Measurements from ENCODE around the gene FGGY. TPM values are rescaled to one million over a fixed set of nuclear protein-coding genes. Genes with fewer than 3 reads are reported as not detected.

FGGY gene
- total and polyA plus RNA-seq, 2 donors (not counting 1 experiment from before 2014, with no cell fraction given) = 6.1 to 38.5 TPM

DNA sequence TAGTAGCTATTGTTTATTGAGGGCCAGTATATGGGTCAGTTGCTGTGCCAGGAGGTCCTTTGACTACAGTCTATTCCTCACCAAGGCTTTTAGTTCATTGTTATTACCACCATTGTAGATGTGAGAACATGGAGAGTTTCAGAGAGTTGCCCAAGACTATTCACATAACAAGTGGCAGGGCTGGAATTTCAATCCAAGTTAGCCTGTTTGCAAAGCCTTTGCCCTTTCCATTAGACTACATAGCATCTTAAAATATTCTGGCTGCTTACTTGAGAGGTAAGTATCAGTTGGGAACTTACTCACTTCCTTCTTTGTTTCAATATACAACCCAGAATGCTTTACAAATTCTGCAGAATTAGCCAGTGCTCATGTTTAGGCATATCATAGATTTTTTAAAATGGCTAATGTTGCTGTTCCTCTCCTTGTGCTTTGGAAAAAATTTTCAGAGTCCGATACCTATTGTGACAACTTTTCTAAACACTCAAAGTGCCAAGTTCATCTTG is 141.2 kb downstream of the FGGY start:
- no peaks in the 10 kb centered on the region for H3K27me3 Mint-ChIP-seq
- Histone ChIP-seq H3K27me3 (replicated peaks in 1 of 4; ENCODE audit: control extremely low read depth in 1 of 4, control insufficient read depth in 3 of 4, insufficient read depth in 4 of 4, low read length in 3 of 4) (no peaks in the 10 kb centered on the region), H3K36me3 (replicated peaks in 1 of 2; ENCODE audit: control extremely low read depth in 1 of 2, control insufficient read depth in 1 of 2, extremely low read depth in 1 of 2, insufficient read depth in 2 of 2, low read length in 1 of 2) (no peaks in the 10 kb centered on the region), H3K9me3 (ENCODE audit: control extremely low read depth in 1 of 3, control insufficient read depth in 2 of 3, insufficient read depth in 1 of 3, low read length in 2 of 3) (no peaks in the 10 kb centered on the region), H3K4me3 (ENCODE audit: control extremely low read depth in 1 of 5, extremely low read depth in 1 of 5, insufficient read depth in 1 of 5, low read depth in 2 of 5, low read length in 4 of 5) (no peak overlapping the region), H4K20me1 (ENCODE audit: control insufficient read depth, insufficient read depth, low read length, poor library complexity, severe bottlenecking) (no peaks in the 10 kb centered on the region), H3K79me2 (ENCODE audit: control insufficient read depth, insufficient read depth, low read length) (no peaks in the 10 kb centered on the region), H3K4me1 (ENCODE audit: control insufficient read depth in 2 of 2, insufficient read depth in 2 of 2, low read length in 2 of 2) (no peaks in the 10 kb centered on the region), H3K27ac (ENCODE audit: low read length in 2 of 2) (no peak overlapping the region), H2AFZ (ENCODE audit: insufficient read depth, low read depth, low read length, poor library complexity, severe bottlenecking) (no peak overlapping the region), H3K9ac (ENCODE audit: low read length) (no peak overlapping the region), H3K4me2 (replicated peaks; ENCODE audit: low read depth, low read length, poor library complexity, severe bottlenecking) (no peak overlapping the region)
- no peak overlapping the region for H3K4me3 Mint-ChIP-seq
- no peaks in the 10 kb centered on the region for H3K9me3 Mint-ChIP-seq (ENCODE audit: insufficient read depth)
- ChIA-PET POLR2A (no interaction called here), CTCF (no interaction called here)
- H3K27ac Mint-ChIP-seq = no peak overlapping the region
- ATAC-seq (ENCODE audit: low read depth) (no peak), DNase-seq (no peak)
- no peaks in the 10 kb centered on the region for H3K4me1 Mint-ChIP-seq
- no CpG with 5 or more reads among the region's 1 CpG for WGBS (ENCODE audit: insufficient coverage)
- TF ChIP-seq, protein P1, sequence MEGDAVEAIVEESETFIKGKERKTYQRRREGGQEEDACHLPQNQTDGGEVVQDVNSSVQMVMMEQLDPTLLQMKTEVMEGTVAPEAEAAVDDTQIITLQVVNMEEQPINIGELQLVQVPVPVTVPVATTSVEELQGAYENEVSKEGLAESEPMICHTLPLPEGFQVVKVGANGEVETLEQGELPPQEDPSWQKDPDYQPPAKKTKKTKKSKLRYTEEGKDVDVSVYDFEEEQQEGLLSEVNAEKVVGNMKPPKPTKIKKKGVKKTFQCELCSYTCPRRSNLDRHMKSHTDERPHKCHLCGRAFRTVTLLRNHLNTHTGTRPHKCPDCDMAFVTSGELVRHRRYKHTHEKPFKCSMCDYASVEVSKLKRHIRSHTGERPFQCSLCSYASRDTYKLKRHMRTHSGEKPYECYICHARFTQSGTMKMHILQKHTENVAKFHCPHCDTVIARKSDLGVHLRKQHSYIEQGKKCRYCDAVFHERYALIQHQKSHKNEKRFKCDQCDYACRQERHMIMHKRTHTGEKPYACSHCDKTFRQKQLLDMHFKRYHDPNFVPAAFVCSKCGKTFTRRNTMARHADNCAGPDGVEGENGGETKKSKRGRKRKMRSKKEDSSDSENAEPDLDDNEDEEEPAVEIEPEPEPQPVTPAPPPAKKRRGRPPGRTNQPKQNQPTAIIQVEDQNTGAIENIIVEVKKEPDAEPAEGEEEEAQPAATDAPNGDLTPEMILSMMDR (IDR thresholded peaks at IDR 0.05) = no peak
- no peak for TF ChIP-seq EZH2 (IDR thresholded peaks at IDR 0.05; ENCODE audit: borderline replicate concordance, insufficient read depth, low read depth, low read length, poor library complexity, severe bottlenecking)
- intact Hi-C loops (cut with micrococcal nuclease) = no loop called here

- TF ChIP-seq, protein P1 (IDR thresholded peaks at IDR 0.05) = no peak
- TF ChIP-seq EZH2 (IDR thresholded peaks at IDR 0.05; ENCODE audit: borderline replicate concordance, insufficient read depth, low read depth, low read length, poor library complexity, severe bottlenecking) = no peak
- no peaks in the 10 kb centered on the region for H3K9me3 ChIP-seq (ENCODE audit: control extremely low read depth in 1 of 3, control insufficient read depth in 2 of 3, insufficient read depth in 1 of 3, low read length in 2 of 3)
- H3K27me3 Mint-ChIP-seq = no peaks in the 10 kb centered on the region
- H4K20me1 ChIP-seq (ENCODE audit: control insufficient read depth, insufficient read depth, low read length, poor library complexity, severe bottlenecking) = no peaks in the 10 kb centered on the region
- no peak for DNase-seq
- no peak overlapping the region for H3K27ac Mint-ChIP-seq
- H3K36me3 ChIP-seq (replicated peaks in 1 of 2; ENCODE audit: control extremely low read depth in 1 of 2, control insufficient read depth in 1 of 2, extremely low read depth in 1 of 2, insufficient read depth in 2 of 2, low read length in 1 of 2) = no peaks in the 10 kb centered on the region
- no peak overlapping the region for H3K27ac ChIP-seq (ENCODE audit: low read length in 2 of 2)
- ATAC-seq (ENCODE audit: low read depth) = no peak
- no peak overlapping the region for H3K9ac ChIP-seq (ENCODE audit: low read length)
- POLR2A ChIA-PET = interaction anchor here (0.5 kb wide), 1 partner anchor 49 kb away, joined by 3 read pairs; no protein-coding TSS in a partner anchor
- 100% methylated on average over 2 of the region's 4 CpGs for WGBS (ENCODE audit: insufficient coverage)
- H3K79me2 ChIP-seq (ENCODE audit: control insufficient read depth, insufficient read depth, low read length) = no peaks in the 10 kb centered on the region
- no peaks in the 10 kb centered on the region for H3K27me3 ChIP-seq (replicated peaks in 1 of 4; ENCODE audit: control extremely low read depth in 1 of 4, control insufficient read depth in 3 of 4, insufficient read depth in 4 of 4, low read length in 3 of 4)
- no peaks in the 10 kb centered on the region for H3K4me1 Mint-ChIP-seq
- H3K4me1 ChIP-seq (ENCODE audit: control insufficient read depth in 2 of 2, insufficient read depth in 2 of 2, low read length in 2 of 2) = no peaks in the 10 kb centered on the region
- no peak overlapping the region for H3K4me2 ChIP-seq (replicated peaks; ENCODE audit: low read depth, low read length, poor library complexity, severe bottlenecking)
- no peak overlapping the region for H3K4me3 ChIP-seq (ENCODE audit: control extremely low read depth in 1 of 5, extremely low read depth in 1 of 5, insufficient read depth in 1 of 5, low read depth in 2 of 5, low read length in 4 of 5)
- CTCF ChIA-PET = no interaction called here
- intact Hi-C loops (cut with micrococcal nuclease) = no loop called here
- no peak overlapping the region for H2AFZ ChIP-seq (ENCODE audit: insufficient read depth, low read depth, low read length, poor library complexity, severe bottlenecking)
- no peaks in the 10 kb centered on the region for H3K9me3 Mint-ChIP-seq (ENCODE audit: insufficient read depth)
- H3K4me3 Mint-ChIP-seq = no peak overlapping the region
These were observed 145.6 kb downstream of the FGGY start for GRCh38 chr1:59442492-59442891.
